ENCODE data around the gene MOG. TPM values are rescaled to one million over a fixed set of nuclear protein-coding genes. Genes with fewer than 3 reads are reported as not detected.

Gene MOG
- total RNA-seq, 1 donor from 2014 or later, result not detected

GRCh38 chr6:29631860-29632731 is 24.8 kb upstream of the MOG start:
- peaks cover 23% of the 10 kb centered on the region for H3K4me1 Mint-ChIP-seq (ENCODE audit: low read depth)
- H3K9me3 Mint-ChIP-seq (ENCODE audit: low read depth), result no peaks in the 10 kb centered on the region
- DNase-seq (ENCODE audit: low spot score, unreplicated experiment), result peak; percentile 47
- H3K27me3 Mint-ChIP-seq, result peaks cover 40% of the 10 kb centered on the region
- no peak for TF ChIP-seq CTCF (IDR thresholded peaks at IDR 0.05; ENCODE audit: unreplicated experiment)
- H3K4me3 Mint-ChIP-seq (ENCODE audit: low read depth), result peak overlapping the region; percentile 83
- H3K36me3 Mint-ChIP-seq (ENCODE audit: insufficient read depth), result peaks cover 3% of the 10 kb centered on the region
- H3K27ac Mint-ChIP-seq, result peak overlapping the region; percentile 47

DNA sequence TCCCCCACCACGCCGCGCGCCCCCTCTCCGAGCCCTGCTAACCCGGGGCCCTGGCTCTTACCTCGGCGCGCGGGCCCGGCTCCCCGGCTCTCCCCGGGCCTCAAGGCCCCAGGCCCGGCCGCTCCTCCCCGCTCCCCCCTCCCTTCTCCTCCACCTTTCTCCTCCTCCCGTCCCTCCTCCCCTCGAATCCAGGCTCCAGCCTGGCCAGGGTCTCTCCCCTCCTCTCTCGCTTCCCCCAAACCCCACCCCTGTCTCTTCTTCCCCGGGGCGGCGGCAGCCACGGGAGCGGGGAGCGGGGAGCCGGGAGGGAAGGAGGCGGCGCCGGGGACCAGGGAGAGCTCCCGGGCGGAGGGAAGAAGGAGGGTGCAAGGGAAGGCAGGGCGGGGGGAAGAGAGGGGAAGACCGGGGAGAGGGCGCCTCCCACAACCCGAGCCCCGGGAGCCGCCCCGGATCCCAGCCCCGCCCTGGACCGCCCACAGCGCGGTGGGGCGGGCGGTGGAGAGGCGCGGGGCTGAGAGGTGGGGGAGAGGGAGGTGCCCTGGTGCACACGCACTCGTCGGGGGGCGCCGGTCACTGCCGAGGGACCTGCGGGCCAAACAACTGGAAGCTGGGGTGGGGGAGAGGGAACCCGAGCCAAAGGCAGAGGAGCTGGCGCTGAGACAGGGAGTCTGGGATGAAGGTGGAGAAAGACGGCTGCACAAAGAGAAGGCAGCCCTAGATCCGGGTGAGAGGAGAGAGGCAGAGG is 23.9 kb upstream of the MOG start, which contains the start of gene GABBR1:
TSS of gene GABBR1 (minus strand) at position 395 of the 745 bp plus-strand sequence. CDS start 798 bp downstream, outside the sequence.
- H3K27me3 Mint-ChIP-seq, result peaks cover 43% of the 10 kb centered on the region
- DNase-seq (ENCODE audit: low spot score, unreplicated experiment), result peak; percentile 76
- H3K4me3 Mint-ChIP-seq (ENCODE audit: low read depth), result peak within 1 kb of the TSS; percentile 83
- TF ChIP-seq CTCF (IDR thresholded peaks at IDR 0.05; ENCODE audit: unreplicated experiment), result no peak
- H3K4me1 Mint-ChIP-seq (ENCODE audit: low read depth), result peaks cover 23% of the 10 kb centered on the region
- H3K9me3 Mint-ChIP-seq (ENCODE audit: low read depth), result no peaks in the 10 kb centered on the region
- H3K27ac Mint-ChIP-seq, result peak within 1 kb of the TSS; percentile 86
- peaks cover 3% of the 10 kb centered on the region for H3K36me3 Mint-ChIP-seq (ENCODE audit: insufficient read depth)

- DNase-seq (ENCODE audit: low spot score, unreplicated experiment), result no peak
- no peaks in the 10 kb centered on the region for H3K9me3 Mint-ChIP-seq (ENCODE audit: low read depth)
- H3K4me3 Mint-ChIP-seq (ENCODE audit: low read depth), result peak overlapping the region; percentile 83
- peaks cover 20% of the 10 kb centered on the region for H3K4me1 Mint-ChIP-seq (ENCODE audit: low read depth)
- peak overlapping the region; percentile 86 for H3K27ac Mint-ChIP-seq
- peaks cover 43% of the 10 kb centered on the region for H3K27me3 Mint-ChIP-seq
- H3K36me3 Mint-ChIP-seq (ENCODE audit: insufficient read depth), result peaks cover 3% of the 10 kb centered on the region
- TF ChIP-seq CTCF (IDR thresholded peaks at IDR 0.05; ENCODE audit: unreplicated experiment), result no peak
Observed at GRCh38 chr6:29633534-29633905, 23.4 kb upstream of the MOG start.

GRCh38 chr6:29637247-29637646 is 19.6 kb upstream of the MOG start:
- H3K27me3 Mint-ChIP-seq, result peaks cover 12% of the 10 kb centered on the region
- no peak for TF ChIP-seq CTCF (IDR thresholded peaks at IDR 0.05; ENCODE audit: unreplicated experiment)

DNA sequence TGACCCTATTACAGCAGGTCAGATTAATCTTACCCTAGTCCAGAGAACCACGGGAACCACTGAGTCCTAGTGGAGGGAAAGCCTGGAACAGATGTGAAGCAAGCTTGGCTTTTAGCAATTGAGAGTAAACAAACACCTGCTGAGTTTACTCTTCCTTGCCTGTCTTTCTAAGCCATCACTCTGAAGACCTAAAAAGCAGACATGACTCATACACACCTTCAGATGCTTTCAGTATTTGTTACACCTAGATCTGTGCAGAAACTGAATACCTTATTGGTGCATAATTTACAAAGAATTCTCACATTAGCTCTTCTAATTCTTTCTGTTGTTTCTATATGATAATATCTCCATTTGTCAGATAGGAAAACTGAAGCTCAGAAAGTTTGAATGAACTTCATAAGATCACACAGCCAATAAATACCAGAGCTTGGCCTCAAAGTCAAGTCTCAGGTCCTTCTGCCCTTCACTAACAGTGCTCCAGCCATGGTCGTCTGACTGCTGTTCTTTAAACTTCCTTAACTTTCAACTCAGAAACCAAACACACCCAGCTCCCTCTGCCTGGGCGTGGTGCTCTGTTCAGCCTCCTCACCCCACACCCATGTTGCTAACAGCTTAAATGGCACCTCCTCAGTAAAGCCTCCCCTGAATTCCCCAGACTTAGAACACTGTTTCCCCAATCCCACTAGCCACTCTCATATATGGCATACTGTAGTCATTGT is 15.3 kb upstream of the MOG start:
- Mint-ChIP-seq H3K4me1 (ENCODE audit: low read depth) (peaks cover 4% of the 10 kb centered on the region), H3K27me3 (peaks cover 6% of the 10 kb centered on the region), H3K36me3 (ENCODE audit: insufficient read depth) (no peaks in the 10 kb centered on the region), H3K4me3 (ENCODE audit: low read depth) (no peak overlapping the region), H3K9me3 (ENCODE audit: low read depth) (no peaks in the 10 kb centered on the region), H3K27ac (no peak overlapping the region)
- no peak for DNase-seq (ENCODE audit: low spot score, unreplicated experiment)
- TF ChIP-seq CTCF (IDR thresholded peaks at IDR 0.05; ENCODE audit: unreplicated experiment), result no peak

More at GRCh38 chr6:29637247-29637646, 19.6 kb upstream of the MOG start:
- no peak overlapping the region for H3K27ac Mint-ChIP-seq
- no peaks in the 10 kb centered on the region for H3K9me3 Mint-ChIP-seq (ENCODE audit: low read depth)
- DNase-seq (ENCODE audit: low spot score, unreplicated experiment), result no peak
- no peak overlapping the region for H3K4me3 Mint-ChIP-seq (ENCODE audit: low read depth)
- no peaks in the 10 kb centered on the region for H3K36me3 Mint-ChIP-seq (ENCODE audit: insufficient read depth)
- peaks cover 10% of the 10 kb centered on the region for H3K4me1 Mint-ChIP-seq (ENCODE audit: low read depth)

Measured in progenitor cell of endocrine pancreas (in vitro differentiated cells).